ENCODE data around the gene RHCG. TPM values are rescaled to one million over a fixed set of nuclear protein-coding genes. Genes with fewer than 3 reads are reported as not detected.

RHCG gene
- total RNA-seq, 6 donors from 2014 or later: not detected

DNA sequence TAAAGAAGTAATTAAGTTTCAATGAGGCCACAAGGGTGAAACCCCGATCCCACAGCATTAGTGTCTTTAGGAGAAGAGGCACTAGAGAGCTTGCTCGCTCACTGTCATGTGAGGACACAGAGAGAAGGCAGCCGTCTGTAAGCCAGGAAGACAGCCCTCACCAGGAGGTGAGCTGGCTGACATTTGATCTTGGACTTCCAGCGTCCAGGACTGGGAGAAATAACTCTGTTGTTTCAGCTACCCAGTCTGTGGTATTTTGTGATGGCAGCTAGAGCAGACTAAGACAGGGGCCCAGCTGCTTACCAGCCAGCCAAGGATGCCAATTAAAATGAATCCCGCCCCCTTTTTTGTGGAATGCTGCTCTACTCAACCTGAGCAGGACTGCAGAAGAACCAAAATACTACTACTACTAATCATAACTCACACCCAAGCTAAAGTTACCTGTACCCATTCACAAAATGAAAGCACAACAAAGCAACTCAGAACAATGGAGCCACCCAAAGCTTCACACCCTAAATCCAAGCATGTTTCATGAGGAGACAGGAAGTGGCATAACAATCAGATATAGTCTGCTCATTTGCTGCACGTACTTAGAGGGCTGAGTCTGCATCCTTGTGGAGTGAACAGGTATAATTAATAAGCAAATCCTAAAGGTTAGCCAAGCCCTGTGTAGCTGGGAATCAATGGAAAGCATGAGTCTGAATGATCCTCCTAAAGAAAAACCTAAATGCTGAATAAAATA is 35.6 kb upstream of the RHCG start:
- no peaks in the 10 kb centered on the region for H3K27me3 ChIP-seq
- H3K4me3 ChIP-seq: no peak overlapping the region
- no peaks in the 10 kb centered on the region for H3K4me1 ChIP-seq
- H3K36me3 ChIP-seq: no peaks in the 10 kb centered on the region
- H3K27ac ChIP-seq: no peak overlapping the region
- TF ChIP-seq POLR2AphosphoS5 (IDR thresholded peaks at IDR 0.05) (no peak), CTCF (IDR thresholded peaks at IDR 0.05) (no peak), EP300 (IDR thresholded peaks at IDR 0.05) (no peak), POLR2A (IDR thresholded peaks at IDR 0.05) (no peak)
- WGBS, 2 donors: 71 to 81% methylated on average over 4 to 6 of the region's 6 CpGs
- DNase-seq (no peak), ATAC-seq (ENCODE audit: low FRiP score in 2 of 2) (no peak)
- no peaks in the 10 kb centered on the region for H3K9me3 ChIP-seq

GRCh38 chr15:89530976-89531375 is 34.6 kb upstream of the RHCG start:
- TF ChIP-seq CTCF (IDR thresholded peaks at IDR 0.05) (no peak), EP300 (IDR thresholded peaks at IDR 0.05) (no peak), POLR2A (IDR thresholded peaks at IDR 0.05) (no peak)

GRCh38 chr15:89528757-89529352 is 32.5 kb upstream of the RHCG start:
- Histone ChIP-seq H3K36me3 (no peaks in the 10 kb centered on the region), H3K27ac (no peak overlapping the region), H3K27me3 (no peaks in the 10 kb centered on the region), H3K4me1 (no peaks in the 10 kb centered on the region), H3K9me3 (no peaks in the 10 kb centered on the region), H3K4me3 (no peak overlapping the region)
- 78 to 83% methylated on average over 6 of the region's 6 CpGs for WGBS, 2 donors
- TF ChIP-seq CTCF (IDR thresholded peaks at IDR 0.05) (no peak), POLR2AphosphoS5 (IDR thresholded peaks at IDR 0.05) (no peak), POLR2A (IDR thresholded peaks at IDR 0.05) (no peak), EP300 (IDR thresholded peaks at IDR 0.05) (no peak)
- no peak for DNase-seq
- ATAC-seq (ENCODE audit: low FRiP score in 2 of 2): no peak

More at GRCh38 chr15:89530976-89531375, 34.6 kb upstream of the RHCG start:
- Histone ChIP-seq H3K27ac (no peak overlapping the region), H3K9me3 (no peaks in the 10 kb centered on the region), H3K4me1 (no peaks in the 10 kb centered on the region), H3K36me3 (no peaks in the 10 kb centered on the region), H3K27me3 (no peaks in the 10 kb centered on the region), H3K4me3 (no peak overlapping the region)
- 30 to 70% methylated on average over 2 to 5 of the region's 5 CpGs for WGBS, 2 donors
- DNase-seq (no peak), ATAC-seq (ENCODE audit: low FRiP score in 2 of 2) (no peak)

DNA sequence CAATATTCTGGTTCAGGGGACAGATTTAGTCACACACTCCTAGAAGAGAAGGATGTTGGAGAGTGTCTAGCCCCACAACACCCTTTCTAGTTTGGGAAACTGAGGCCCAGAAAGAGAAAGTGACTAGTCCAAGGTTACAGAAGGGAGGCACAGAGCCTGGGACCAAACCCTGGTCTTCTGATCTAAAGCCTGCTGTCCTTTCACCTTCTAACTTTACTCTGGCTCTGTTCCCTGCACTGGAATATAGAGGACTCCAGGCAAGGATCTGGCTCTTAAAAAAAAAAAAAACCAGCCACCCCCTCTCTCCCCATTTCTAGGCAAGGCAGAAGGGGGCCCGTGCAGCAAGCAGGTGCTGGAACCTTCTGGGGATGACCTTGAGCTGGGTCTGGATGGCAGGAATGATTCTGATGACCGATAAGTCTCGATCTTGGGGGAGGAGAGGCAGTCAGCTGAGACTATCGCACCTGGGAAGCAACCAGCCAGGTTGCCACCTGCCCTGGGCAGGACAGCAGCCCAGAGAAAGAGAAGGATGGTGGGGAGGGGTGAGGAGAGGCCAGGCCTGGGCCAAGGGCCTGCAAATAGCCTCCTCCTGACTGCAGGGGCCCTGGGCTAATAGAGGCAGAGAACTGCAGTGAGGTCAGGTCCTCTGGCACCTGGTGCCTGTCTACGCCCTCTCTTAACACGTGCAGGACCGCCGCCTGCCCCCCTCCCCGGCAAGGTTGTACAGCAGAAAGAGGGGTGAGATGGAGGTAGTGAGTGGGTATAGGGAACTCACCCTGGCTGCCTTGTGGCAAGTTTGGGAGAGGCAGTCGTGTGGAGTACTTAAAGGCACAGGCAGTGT is 30.4 kb upstream of the RHCG start:
- H3K4me3 ChIP-seq: no peak overlapping the region
- no peak for TF ChIP-seq CTCF (IDR thresholded peaks at IDR 0.05)
- TF ChIP-seq EP300 (IDR thresholded peaks at IDR 0.05): no peak
- TF ChIP-seq POLR2AphosphoS5 (IDR thresholded peaks at IDR 0.05): no peak
- TF ChIP-seq POLR2A (IDR thresholded peaks at IDR 0.05): no peak
- no peaks in the 10 kb centered on the region for H3K27me3 ChIP-seq
- no peaks in the 10 kb centered on the region for H3K36me3 ChIP-seq
- no peak overlapping the region for H3K27ac ChIP-seq
- no peaks in the 10 kb centered on the region for H3K9me3 ChIP-seq
- H3K4me1 ChIP-seq: no peaks in the 10 kb centered on the region
- DNase-seq (peak in 1 of 2 donors; percentile 56), ATAC-seq (ENCODE audit: low FRiP score in 2 of 2) (no peak)
- 80 to 87% methylated on average over 9 to 10 of the region's 10 CpGs for WGBS, 2 donors
